A673 (cell line): Measurements from ENCODE around the gene CBFA2T3. TPM values are rescaled to one million over a fixed set of nuclear protein-coding genes. Genes with fewer than 3 reads are reported as not detected.

Experiments used
- BruUV-seq: library from RNA; stranded (reverse); fragments of 400-500 nt; replicated peaks from 2 replicates; lab custom pipeline; 2021; lab: Mats Ljungman, UMichigan
- CTCF ChIA-PET: fragments of 300-600 bp; sonication (Branson Sonifier 250); formaldehyde crosslinking; loops from one replicate; lab custom pipeline; 2022; ENCODE audit warnings: antibody characterized with exemption; lab: Charles Lee
- POLR2A ChIA-PET: fragments of 300-600 bp; sonication (Branson Sonifier 250); formaldehyde crosslinking; loops from one replicate; lab custom pipeline; 2022; ENCODE audit warnings: antibody characterized with exemption; ENCODE audit not compliant: low non-redundant PET; lab: Charles Lee
- DNase-seq: peaks from one replicate; pipeline ENCODE4 v3.0.0-alpha.2; 2015; ENCODE audit warnings: low spot score
- H3K27ac ChIP-seq: fragments of 200-600 bp; sonication (generic); 2 replicates; pipeline ENCODE4 v1.5.1; 2016; ENCODE audit warnings: mixed run types, low read depth, mild to moderate bottlenecking, mixed read lengths, antibody characterized with exemption, low read length; ENCODE audit not compliant: poor library complexity, severe bottlenecking
- H3K27me3 ChIP-seq: fragments of 200-600 bp; sonication (generic); replicated peaks from 2 replicates; pipeline ENCODE4 v1.6.1; 2017; ENCODE audit warnings: mixed run types, low read depth, mild to moderate bottlenecking, mixed read lengths, antibody characterized with exemption, low read length; ENCODE audit not compliant: insufficient read depth, poor library complexity
- H3K36me3 ChIP-seq: fragments of 200-600 bp; sonication (generic); 2 replicates; pipeline ENCODE4 v1.6.1; 2016; ENCODE audit warnings: mixed run types, mild to moderate bottlenecking, mixed read lengths, antibody characterized with exemption, low read length; ENCODE audit not compliant: insufficient read depth, poor library complexity, severe bottlenecking
- H3K4me1 ChIP-seq: fragments of 200-600 bp; sonication (generic); 2 replicates; pipeline ENCODE4 v1.6.1; 2017; ENCODE audit warnings: mixed run types, mild to moderate bottlenecking, mixed read lengths, antibody characterized with exemption, low read length; ENCODE audit not compliant: insufficient read depth, poor library complexity, severe bottlenecking
- H3K4me3 ChIP-seq: fragments of 200-600 bp; sonication (generic); 2 replicates; pipeline ENCODE4 v1.5.1; 2016; ENCODE audit warnings: low read depth, mixed run types, mild to moderate bottlenecking, mixed read lengths, low read length; ENCODE audit not compliant: poor library complexity, severe bottlenecking
- H3K9me3 ChIP-seq: fragments of 200-600 bp; sonication (generic); 2 replicates; pipeline ENCODE4 v1.6.1; 2016; ENCODE audit warnings: mixed run types, low read depth, mild to moderate bottlenecking, mixed read lengths, antibody characterized with exemption, low read length; ENCODE audit not compliant: poor library complexity, severe bottlenecking
- EZH2 ChIP-seq: fragments of 200-600 bp; sonication (generic); IDR thresholded peaks from 2 replicates; pipeline ENCODE4 v1.6.1; 2017; ENCODE audit warnings: borderline replicate concordance, low read depth, mild to moderate bottlenecking, mixed read lengths, antibody characterized with exemption, low read length; ENCODE audit not compliant: poor library complexity, severe bottlenecking
- intact Hi-C: fragments of 100-400 bp; cut with micrococcal nuclease; formaldehyde crosslinking; loops from one replicate; pipeline ENCODE4 v1.10.0; 2022; ENCODE audit not compliant: unreplicated experiment
- total RNA-seq: library from RNA; stranded (reverse); gene quantifications from 2 replicates; pipeline ENCODE4 v1.2.3, GENCODE V29; 2021
- TF ChIP-seq, protein P1 (sequence below): fragments of 300-800, 200-600 bp; sonication (generic); conservative IDR thresholded peaks from 2 replicates; pipeline ENCODE4 v1.5.1; 2017; ENCODE audit warnings: low read depth, mild to moderate bottlenecking, antibody characterized with exemption, low read length, moderate library complexity, mixed read lengths

Gene CBFA2T3
- total RNA-seq, 1 experiment from 2014 or later = 1.7 TPM

DNA sequence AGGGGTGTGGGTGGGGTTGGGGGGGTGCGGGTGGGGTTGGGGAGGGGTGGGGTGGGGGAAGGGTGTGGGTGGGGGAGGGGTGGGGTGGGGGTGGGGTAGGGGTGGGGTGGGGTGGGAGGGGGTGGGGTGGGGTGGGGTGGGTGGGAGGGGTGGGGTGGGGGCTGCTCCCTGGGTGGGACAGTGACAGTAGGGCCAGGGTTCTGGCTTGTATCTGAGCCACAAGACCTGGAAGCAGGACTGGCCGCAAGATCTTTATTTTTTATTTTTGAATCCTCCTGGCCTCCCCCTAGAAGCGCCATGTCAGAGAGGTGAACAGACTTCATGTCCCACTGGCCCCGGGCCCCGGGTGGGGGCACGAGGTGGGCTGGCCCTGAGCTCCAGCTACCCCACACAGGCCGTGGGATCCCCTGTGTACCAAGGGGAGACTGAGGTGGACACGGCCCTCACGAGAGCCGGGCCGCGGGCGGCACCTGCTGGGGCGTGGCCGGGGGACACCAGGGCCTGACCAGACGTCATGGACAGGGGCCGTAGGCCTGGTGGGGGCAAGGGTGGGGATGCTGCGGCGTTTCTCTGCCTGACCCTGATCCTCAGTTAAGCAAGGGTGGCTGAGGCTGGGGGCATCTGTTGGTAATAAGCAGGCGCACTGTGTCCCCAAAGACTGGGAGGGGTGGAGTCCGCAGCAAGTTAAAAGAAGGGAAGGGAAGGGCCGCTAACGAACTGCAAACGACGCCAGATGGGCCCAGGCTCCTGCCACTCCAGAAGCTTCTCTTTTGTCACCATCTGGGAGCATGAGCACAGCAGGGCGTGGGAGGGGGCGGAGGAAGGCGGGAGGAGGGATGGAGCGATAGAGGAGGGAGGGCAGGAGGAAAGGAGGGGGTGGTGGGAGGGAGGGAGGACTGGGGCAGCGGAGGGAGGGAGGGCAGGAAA is 88.3 kb downstream of the CBFA2T3 start:
- H3K36me3 ChIP-seq = no peaks in the 10 kb centered on the region
- peaks cover 6% of the 10 kb centered on the region for H3K4me1 ChIP-seq
- ChIA-PET CTCF (no interaction called here), POLR2A (no interaction called here)
- no peaks in the 10 kb centered on the region for H3K27me3 ChIP-seq
- peak overlapping the region; percentile 37 for H3K27ac ChIP-seq
- H3K4me3 ChIP-seq = no peak overlapping the region
- no TSS peak for BruUV-seq
- intact Hi-C loops = no loop called here
- no peak for TF ChIP-seq EZH2
- TF ChIP-seq, protein P1, sequence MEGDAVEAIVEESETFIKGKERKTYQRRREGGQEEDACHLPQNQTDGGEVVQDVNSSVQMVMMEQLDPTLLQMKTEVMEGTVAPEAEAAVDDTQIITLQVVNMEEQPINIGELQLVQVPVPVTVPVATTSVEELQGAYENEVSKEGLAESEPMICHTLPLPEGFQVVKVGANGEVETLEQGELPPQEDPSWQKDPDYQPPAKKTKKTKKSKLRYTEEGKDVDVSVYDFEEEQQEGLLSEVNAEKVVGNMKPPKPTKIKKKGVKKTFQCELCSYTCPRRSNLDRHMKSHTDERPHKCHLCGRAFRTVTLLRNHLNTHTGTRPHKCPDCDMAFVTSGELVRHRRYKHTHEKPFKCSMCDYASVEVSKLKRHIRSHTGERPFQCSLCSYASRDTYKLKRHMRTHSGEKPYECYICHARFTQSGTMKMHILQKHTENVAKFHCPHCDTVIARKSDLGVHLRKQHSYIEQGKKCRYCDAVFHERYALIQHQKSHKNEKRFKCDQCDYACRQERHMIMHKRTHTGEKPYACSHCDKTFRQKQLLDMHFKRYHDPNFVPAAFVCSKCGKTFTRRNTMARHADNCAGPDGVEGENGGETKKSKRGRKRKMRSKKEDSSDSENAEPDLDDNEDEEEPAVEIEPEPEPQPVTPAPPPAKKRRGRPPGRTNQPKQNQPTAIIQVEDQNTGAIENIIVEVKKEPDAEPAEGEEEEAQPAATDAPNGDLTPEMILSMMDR = no peak
- peak; percentile 72 for DNase-seq
- H3K9me3 ChIP-seq = no peaks in the 10 kb centered on the region

DNA sequence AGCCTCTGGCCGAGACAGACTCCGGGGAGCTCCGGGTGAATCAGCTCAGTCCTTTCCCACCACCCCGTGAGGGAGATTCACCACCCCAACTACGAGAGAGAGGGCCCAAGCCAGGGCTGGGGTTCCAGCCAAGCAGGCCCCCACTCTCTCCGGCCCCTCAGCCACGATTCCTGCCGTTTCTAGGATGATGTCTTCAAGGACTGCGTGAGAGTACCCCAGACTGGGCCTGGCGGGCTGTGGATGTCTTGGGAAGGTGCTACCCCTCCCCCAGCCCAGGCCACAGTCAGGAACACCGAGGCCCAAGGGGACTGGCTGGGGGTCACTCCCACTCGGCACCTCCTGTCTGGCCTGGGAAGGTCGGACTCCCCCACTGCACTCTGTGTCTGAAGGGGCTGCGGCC is 89.0 kb downstream of the CBFA2T3 start:
- no TSS peak for BruUV-seq
- POLR2A ChIA-PET = no interaction called here
- intact Hi-C loops = no loop called here

DNA sequence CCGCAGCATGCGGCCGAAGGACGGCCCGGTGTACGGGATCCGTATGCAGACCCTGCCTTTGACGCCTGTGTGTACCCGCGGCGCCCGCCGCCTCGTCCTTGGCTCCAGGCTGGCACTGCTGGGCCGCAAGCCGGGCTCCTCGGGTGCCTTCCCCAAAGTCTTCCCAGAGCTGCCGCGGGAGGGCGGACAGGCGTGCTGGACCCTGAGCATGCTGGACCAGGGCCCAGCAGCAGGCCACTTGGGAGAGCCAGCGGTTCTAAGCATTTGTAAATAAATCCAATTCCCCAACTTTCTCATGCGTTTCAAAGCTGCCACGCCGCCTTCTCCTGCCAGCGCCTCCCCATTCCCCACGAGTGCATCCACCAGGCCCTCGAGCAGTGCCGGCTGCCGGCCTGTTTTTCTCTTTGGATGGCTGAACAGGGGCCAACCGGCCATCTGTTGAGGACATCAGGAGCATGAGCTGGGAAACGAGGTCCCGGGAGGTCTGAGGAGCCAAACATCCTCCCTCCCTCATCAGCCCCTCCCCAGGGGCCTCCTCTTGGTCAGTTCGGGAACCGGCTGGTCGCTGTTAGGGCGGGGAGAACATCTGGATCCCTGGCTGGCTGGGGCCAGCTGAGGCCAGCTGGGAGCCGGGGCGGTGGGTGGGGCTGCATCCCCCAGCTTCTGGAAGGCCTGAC is 90.0 kb downstream of the CBFA2T3 start:
- ChIA-PET POLR2A (no interaction called here), CTCF (interaction anchor here (1.2 kb wide), 1 partner anchor 29 kb away, joined by 3 read pairs; no protein-coding TSS in a partner anchor)
- intact Hi-C loops = no loop called here
- Histone ChIP-seq H3K4me3 (no peak overlapping the region), H3K27me3 (no peaks in the 10 kb centered on the region), H3K9me3 (no peaks in the 10 kb centered on the region), H3K27ac (no peak overlapping the region), H3K36me3 (no peaks in the 10 kb centered on the region), H3K4me1 (peaks cover 6% of the 10 kb centered on the region)
- no TSS peak for BruUV-seq
- DNase-seq = no peak
- no peak for TF ChIP-seq EZH2
- TF ChIP-seq, protein P1 = no peak

More for the DNA sequence above, 89.0 kb downstream of the CBFA2T3 start:
- TF ChIP-seq, protein P1 = no peak
- no peak for TF ChIP-seq EZH2
- no peak overlapping the region for H3K27ac ChIP-seq
- no peaks in the 10 kb centered on the region for H3K36me3 ChIP-seq
- no peaks in the 10 kb centered on the region for H3K27me3 ChIP-seq
- no peak overlapping the region for H3K4me3 ChIP-seq
- H3K4me1 ChIP-seq = peaks cover 6% of the 10 kb centered on the region
- CTCF ChIA-PET = interaction anchor here (1.2 kb wide), 1 partner anchor 30 kb away, joined by 3 read pairs; no protein-coding TSS in a partner anchor
- no peaks in the 10 kb centered on the region for H3K9me3 ChIP-seq
- DNase-seq = no peak
